Right cardiac atrium (tissue), 5 donors: Measurements from ENCODE around the gene FKBP8. TPM values are rescaled to one million over a fixed set of nuclear protein-coding genes. Genes with fewer than 3 reads are reported as not detected.

Source experiments
- ATAC-seq, 2 donors: fragments of 200-7000 bp; cut with Tn5 transposase; one replicate each; pipeline versions ENCODE4 v1.8.0 to v1.9.1; 2020; ENCODE audit warnings: moderate library complexity in 2 of 2, mild to moderate bottlenecking in 1 of 2
- DNase-seq, 3 donors: peaks; one replicate each; pipeline ENCODE4 v3.0.0-alpha.2; 2020
- H3K27ac ChIP-seq: one replicate; pipeline ENCODE4 v1.5.1; 2013; ENCODE audit warnings: mild to moderate bottlenecking, low read length, control low read depth, moderate library complexity
- H3K27me3 ChIP-seq: one replicate; pipeline ENCODE4 v1.6.1; 2013; ENCODE audit not compliant: control insufficient read depth, insufficient read depth
- H3K4me1 ChIP-seq: one replicate; pipeline ENCODE4 v1.6.1; 2013; ENCODE audit warnings: low read length; ENCODE audit not compliant: control insufficient read depth, insufficient read depth
- H3K4me3 ChIP-seq: one replicate; pipeline ENCODE4 v1.5.1; 2013; ENCODE audit warnings: low read length, control low read depth
- H3K9me3 ChIP-seq: one replicate; pipeline ENCODE4 v1.6.1; 2013; ENCODE audit warnings: low read length; ENCODE audit not compliant: control insufficient read depth
- WGBS: extraction: QIAGEN DNeasy Blood & Tissue Kit; methylation state at CpG from one replicate; pipeline ENCODE4 v1.1.7; 2013; 5-methylcytosine and 5-hydroxymethylcytosine counted together
- intact Hi-C, 4 donors: fragments of 100-400 bp; cut with DNase I; formaldehyde crosslinking; loops; one replicate each; pipeline versions ENCODE4 v1.11.0 to v1.14.0; 2022 to 2023
- polyA plus RNA-seq: library from polyadenylated mRNA; stranded (reverse); fragments of 200-250 nt; gene quantifications from one replicate; pipeline ENCODE4 v1.2.3, GENCODE V29; 2013
- total RNA-seq, 4 donors: library from RNA; stranded (reverse); fragmentation: NEBNext Ultra II Directional; extraction: Animal tissue kit (Norgen Biotek cat#: 25700); gene quantifications; one replicate each; pipeline ENCODE4 v1.2.1, GENCODE V29; 2021
- donor health status: healthy with polysubstance abuse.
- donor health status: DM: no; HTN: yes; CAD: no.
- donor health status: DM: no; HTN: no; CAD: no.
- donor health status: DM: no; HTN: yes; CAD: no; lungs with severe emphysema.
- donor health status: DM: yes; HTN: yes; CAD: no.

The FKBP8 gene
- total and polyA plus RNA-seq, 5 donors: 204 to 285 (median 215) TPM

DNA sequence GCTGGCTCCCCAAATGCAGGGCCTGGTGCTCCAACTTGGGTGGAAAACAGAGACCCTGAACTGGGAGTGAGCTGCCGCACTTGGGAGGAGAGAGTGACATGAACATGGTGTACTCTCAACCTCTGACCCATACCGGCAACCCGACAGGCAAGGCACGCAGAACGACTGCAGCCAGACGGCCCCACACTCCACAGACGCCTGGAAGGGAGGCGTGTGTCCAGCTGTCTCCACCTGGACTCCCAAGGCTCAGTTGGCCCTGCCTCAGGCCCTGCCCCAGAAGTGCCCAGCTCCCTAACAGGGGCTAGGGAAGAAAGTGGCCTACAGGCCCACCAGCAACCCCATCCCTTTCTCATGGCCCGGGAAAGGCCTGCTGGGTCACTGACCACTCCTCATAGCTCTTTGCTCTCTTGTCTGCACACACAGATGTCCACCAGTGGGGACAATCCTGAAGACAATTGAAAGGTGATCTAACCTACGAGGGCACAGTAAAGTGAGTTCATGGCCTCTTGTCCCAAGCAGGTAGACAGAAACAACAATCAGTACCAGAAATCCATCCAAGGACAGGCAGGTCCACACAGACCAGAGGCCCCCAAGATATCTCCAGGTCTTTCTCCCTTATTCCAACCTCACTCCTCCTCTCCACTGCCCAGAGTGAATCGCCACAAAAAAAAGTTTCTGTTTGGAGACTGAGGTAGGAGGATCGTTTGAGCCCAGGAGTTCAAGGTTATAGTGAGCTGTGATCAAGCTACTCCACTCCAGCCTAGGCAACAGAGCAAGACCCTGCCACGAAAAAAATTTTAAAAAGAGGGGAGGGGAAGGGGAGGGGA lies 49.7 kb downstream of the FKBP8 start:
- intact Hi-C loops: no loop called here
- Histone ChIP-seq H3K4me1 (peaks cover 33% of the 10 kb centered on the region), H3K27me3 (no peaks in the 10 kb centered on the region), H3K4me3 (no peak overlapping the region), H3K9me3 (no peaks in the 10 kb centered on the region), H3K27ac (peak overlapping the region; percentile 89)
- 51% methylated on average over 13 of the region's 13 CpGs for WGBS
- DNase-seq (peak in 2 of 3 donors; percentile 67 to 77), ATAC-seq (peak; percentile 9 to 20)

DNA sequence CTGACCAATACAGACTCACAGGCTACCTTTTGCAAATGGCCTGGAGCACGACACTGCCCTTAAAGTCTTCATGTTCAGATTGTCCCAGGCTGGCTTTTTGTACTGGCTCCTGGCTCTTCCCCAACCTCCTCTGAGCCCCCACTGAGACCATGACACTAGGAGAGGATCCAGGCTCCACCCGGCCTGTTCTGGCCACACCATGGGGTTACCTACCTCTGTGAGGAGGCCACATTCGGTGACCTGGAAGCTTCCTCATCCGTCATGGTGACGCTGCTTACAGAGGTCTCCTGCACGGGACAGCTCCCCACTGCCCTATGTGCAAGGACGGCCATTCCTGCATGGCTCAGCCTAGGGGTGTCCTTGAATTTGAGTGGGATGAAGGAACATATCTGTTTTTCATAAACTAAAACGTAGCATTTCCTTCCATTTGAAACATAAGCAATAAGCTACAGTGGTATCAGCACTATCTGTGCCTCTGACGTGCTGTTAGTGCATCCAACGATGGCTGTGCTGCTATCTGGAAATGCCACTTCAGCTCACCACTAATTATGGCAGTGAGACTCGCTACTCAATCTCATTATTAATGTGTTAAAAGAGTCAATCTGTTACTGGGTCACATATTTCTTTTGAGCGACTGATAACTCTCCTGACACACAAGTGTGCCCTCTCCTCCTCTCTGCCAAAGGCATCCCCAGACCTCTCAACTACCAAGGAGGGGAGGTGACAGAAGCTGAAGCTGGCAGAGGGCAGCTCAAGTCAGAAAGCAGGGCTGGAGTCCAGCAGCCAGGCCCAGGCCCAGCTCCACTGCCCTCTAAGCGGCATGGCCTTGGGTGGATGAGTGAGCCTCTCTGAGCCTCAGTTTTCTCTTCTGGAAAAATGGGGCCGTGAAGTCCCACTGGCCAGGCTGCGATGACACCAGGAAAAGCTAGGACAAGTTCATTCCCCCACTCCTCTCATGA lies 51.1 kb downstream of the FKBP8 start:
- peak; percentile 52 to 64 for ATAC-seq
- Histone ChIP-seq H3K4me3 (no peak overlapping the region), H3K27ac (peak overlapping the region; percentile 89), H3K27me3 (no peaks in the 10 kb centered on the region), H3K4me1 (peaks cover 41% of the 10 kb centered on the region), H3K9me3 (no peaks in the 10 kb centered on the region)
- 69% methylated on average over 15 of the region's 15 CpGs for WGBS
- intact Hi-C loops: no loop called here
- peak in 2 of 3 donors; percentile 74 to 81 for DNase-seq

DNA sequence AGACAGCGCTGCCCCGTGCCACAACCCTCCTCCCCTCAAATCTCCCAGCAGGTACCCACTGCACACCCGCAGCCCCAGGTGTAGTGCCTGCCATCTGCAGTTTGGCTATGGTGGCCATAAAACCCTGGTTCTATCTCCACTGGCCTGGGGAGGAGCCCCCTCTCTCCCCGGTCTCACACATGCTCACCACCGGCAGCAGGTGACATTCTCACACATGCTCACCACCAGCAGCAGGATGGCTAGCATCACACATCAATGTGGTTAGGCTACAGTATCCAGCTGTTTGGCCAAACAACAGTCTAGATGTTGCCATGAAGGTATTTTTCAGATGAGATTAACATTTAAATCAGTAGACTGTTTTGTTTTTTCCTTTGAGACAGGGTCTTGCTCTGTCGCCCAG lies 52.6 kb downstream of the FKBP8 start:
- H3K27ac ChIP-seq: no peak overlapping the region
- 95% methylated on average over 6 of the region's 6 CpGs for WGBS

DNA sequence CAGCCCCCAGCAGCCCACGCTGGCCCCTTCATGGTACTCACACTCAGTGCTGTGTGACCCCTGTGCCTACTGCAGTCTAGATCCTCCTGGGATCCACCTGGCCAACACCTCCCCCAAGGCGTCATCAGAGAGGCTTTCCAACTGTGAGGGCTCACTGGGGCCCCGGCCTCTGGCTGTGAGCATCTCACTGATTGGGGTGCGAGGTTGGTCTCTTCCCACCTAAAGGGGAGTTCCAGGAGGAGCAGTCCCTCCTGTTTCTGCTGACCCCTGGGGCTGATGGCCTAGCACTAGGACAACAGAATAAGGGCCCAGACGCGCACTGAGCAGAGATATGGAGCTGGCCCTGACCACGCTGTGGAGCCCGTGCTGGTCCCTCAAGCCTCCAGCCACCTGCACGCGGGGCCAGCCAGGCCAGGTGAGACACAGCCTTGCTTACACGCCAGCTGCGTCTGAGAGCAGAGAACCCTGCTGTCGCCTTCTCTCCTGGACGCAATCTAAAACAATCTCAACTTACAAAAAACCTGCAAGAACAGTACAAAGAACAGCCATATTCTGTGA lies 53.7 kb downstream of the FKBP8 start:
- DNase-seq: peak in 1 of 3 donors; percentile 56
- intact Hi-C loops: no loop called here
- 90% methylated on average over 14 of the region's 14 CpGs for WGBS
- Histone ChIP-seq H3K27me3 (no peaks in the 10 kb centered on the region), H3K27ac (peak overlapping the region; percentile 25), H3K9me3 (no peaks in the 10 kb centered on the region), H3K4me3 (no peak overlapping the region), H3K4me1 (peaks cover 41% of the 10 kb centered on the region)
- no peak for ATAC-seq

More for the DNA sequence above, 52.6 kb downstream of the FKBP8 start:
- H3K27me3 ChIP-seq: no peaks in the 10 kb centered on the region
- no peak overlapping the region for H3K4me3 ChIP-seq
- H3K9me3 ChIP-seq: no peaks in the 10 kb centered on the region
- H3K4me1 ChIP-seq: peaks cover 49% of the 10 kb centered on the region
- ATAC-seq (no peak), DNase-seq (no peak)
- intact Hi-C loops: no loop called here

DNA sequence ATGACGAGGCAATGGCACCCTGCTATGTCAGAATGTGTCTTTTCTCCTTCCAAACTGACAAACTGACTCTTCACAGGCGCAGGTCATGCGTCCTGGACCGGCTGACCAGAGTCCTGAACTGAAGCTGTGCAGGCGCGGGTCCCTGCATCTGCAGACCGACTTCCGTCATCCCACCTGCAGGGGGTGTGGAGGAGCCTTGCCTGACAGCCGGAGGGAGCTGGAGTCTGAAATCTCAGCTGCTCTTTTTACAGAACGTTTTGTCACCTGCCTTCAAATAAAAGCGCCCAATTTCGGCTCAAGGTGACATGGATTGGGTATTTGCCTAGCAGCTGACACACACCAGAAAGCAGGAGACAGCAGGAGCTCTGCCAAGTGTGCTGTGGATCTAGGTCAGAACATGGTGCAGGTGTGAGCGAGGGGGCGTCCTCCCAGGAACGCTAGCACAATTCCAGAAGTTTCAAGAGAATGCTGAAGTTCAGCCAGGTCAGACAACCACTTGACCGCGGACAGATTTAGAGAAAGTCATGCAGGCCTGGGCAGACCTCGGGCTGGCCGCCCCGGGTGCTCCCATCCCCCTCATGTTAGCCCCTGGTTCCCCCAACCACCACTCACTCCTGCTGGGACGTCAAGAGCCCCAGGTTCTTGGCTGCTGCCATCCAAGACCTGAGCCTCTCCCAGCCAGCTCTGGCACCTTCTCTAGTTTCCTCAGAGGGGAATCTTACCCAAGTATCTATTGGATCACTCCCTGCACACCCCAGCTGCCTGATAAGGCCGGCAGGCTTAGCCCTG lies 54.3 kb downstream of the FKBP8 start:
- intact Hi-C loops: no loop called here
- no peaks in the 10 kb centered on the region for H3K9me3 ChIP-seq
- WGBS: 54% methylated on average over 22 of the region's 22 CpGs
- H3K27ac ChIP-seq: peak overlapping the region; percentile 25
- H3K4me1 ChIP-seq: peaks cover 40% of the 10 kb centered on the region
- DNase-seq (no peak), ATAC-seq (no peak)
- no peak overlapping the region for H3K4me3 ChIP-seq
- no peaks in the 10 kb centered on the region for H3K27me3 ChIP-seq

DNA sequence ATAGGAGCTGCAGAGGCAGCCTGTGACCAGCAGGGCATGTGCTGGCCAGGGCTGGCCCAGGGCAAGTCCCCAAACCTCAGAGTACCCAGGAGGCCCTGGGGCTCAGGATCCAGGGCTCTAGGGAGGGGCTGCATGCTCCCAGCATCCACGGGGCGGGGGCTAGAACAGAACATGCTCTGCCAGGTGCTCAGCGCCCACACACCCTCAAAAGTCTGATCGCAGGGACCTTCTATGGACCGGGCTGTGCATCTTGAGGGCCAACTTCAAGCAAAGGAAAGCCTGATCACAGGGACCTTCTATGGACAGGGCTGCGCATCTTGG lies 55.0 kb downstream of the FKBP8 start:
- no peak for DNase-seq
- ATAC-seq: peak in 1 of 2 donors; percentile 4
- intact Hi-C loops: no loop called here
- H3K4me3 ChIP-seq: no peak overlapping the region
- no peaks in the 10 kb centered on the region for H3K27me3 ChIP-seq
- H3K27ac ChIP-seq: peak overlapping the region; percentile 5
- H3K9me3 ChIP-seq: no peaks in the 10 kb centered on the region
- H3K4me1 ChIP-seq: peaks cover 40% of the 10 kb centered on the region
- 87% methylated on average over 6 of the region's 6 CpGs for WGBS

DNA sequence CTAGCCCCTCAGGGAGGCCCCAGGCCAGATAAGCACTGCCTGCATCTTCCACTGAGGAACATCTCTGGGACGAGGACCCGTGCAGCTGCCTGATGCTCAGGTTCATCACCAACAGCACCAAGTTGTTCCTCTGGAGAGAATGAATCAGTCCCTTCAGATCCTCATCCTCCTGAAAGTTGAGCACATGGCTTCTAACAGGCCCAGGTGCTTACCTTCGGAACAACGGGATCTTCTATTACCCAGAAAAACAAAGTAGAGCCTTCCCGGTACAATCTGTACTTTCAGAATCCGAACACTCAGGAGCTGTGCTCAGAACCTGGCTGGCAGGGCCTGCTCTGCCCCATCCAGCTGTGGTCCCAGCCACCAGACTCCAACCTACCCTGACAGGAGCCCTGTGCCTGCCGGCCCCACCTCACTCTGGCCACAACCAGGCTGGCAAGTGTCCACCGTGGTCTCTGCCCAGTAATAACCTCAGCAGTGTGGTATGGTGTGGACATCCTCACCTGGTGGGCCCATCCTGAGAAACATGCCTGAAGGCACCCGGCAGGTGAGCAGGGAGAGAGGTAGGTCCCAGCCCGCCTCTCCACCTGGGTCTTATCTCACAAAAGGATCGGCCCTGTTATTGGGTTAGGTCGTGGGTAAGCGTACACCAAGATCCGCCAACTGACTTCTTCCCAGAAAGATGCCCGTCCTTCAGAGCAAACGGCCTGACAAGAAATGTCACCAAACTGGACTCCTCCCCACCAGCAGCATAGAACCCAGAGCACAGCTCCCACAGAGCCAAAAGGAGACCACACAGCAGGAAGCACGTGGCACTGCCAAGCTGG lies 55.6 kb downstream of the FKBP8 start:
- no peaks in the 10 kb centered on the region for H3K9me3 ChIP-seq
- ATAC-seq (no peak), DNase-seq (no peak)
- no peaks in the 10 kb centered on the region for H3K27me3 ChIP-seq
- 81% methylated on average over 17 of the region's 17 CpGs for WGBS
- intact Hi-C loops: no loop called here
- H3K4me3 ChIP-seq: no peak overlapping the region
- H3K4me1 ChIP-seq: peaks cover 38% of the 10 kb centered on the region
- no peak overlapping the region for H3K27ac ChIP-seq

DNA sequence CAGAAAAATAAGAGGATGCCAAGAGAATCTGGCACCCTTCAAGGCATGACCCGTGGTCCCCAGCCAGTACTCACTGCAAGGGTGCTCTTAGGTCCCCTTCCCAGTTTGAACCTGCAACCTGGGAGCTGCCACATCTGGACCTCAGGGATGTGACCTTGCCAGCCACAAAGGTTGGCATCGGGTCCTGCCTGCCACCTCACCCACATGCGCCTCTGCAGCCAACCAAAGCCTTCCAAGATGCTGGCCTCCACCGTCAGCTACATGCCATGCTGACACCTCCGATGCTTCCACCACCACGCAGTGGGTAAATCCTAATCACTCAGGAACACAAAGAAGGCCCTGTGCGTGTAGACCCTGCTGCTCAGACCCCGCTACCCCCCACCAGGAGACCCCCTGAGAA lies 56.6 kb downstream of the FKBP8 start:
- H3K4me3 ChIP-seq: no peak overlapping the region
- peaks cover 35% of the 10 kb centered on the region for H3K4me1 ChIP-seq
- no peaks in the 10 kb centered on the region for H3K27me3 ChIP-seq
- WGBS: 88% methylated on average over 8 of the region's 8 CpGs
- H3K9me3 ChIP-seq: no peaks in the 10 kb centered on the region
- ATAC-seq (no peak), DNase-seq (peak in 1 of 3 donors; percentile 58)
- intact Hi-C loops: no loop called here
- no peak overlapping the region for H3K27ac ChIP-seq

DNA sequence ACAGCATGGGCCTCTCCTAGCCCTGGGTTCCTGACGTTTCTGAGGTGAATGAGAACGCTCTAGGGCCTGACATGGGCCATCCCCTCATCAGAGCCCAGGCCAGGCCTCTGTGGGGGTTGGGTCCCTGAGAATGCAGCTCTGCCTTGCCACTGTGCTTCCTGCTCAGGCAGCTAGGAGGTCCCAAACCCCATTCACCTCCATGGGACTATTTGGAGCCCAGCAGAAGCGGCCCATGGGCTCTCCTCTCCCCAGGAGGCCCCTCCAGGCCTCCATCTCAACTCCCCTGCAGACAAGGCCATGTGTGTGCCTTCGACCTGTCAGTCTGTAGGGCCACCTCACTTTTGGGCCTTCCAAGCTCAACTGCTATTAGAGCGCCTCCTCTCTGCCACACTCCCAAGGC lies 58.4 kb downstream of the FKBP8 start:
- H3K4me1 ChIP-seq: peaks cover 41% of the 10 kb centered on the region
- H3K9me3 ChIP-seq: no peaks in the 10 kb centered on the region
- DNase-seq: no peak
- intact Hi-C loops: no loop called here
- no peak for ATAC-seq
- no peak overlapping the region for H3K27ac ChIP-seq
- H3K4me3 ChIP-seq: no peak overlapping the region
- no peaks in the 10 kb centered on the region for H3K27me3 ChIP-seq
- WGBS: 91% methylated on average over 5 of the region's 5 CpGs
